SKM-1 (cell line): ENCODE measurements around the gene GBGT1.

Experiments
- DNase-seq: peaks from one replicate; lab custom pipeline; 2025; ENCODE audit not compliant: unreplicated experiment; lab: John Stamatoyannopoulos, UW

The GBGT1 gene

GRCh38 chr9:133165452-133165730 lies 1.7 kb upstream of the GBGT1 start:
- DNase-seq: no peak

- DNase-seq: no peak
Measured at GRCh38 chr9:133164191-133164590, 477 bp upstream of the GBGT1 start.

- DNase-seq: no peak
Measured at GRCh38 chr9:133162861-133163503, 732 bp downstream of the GBGT1 start.

- no peak for DNase-seq
Measured at GRCh38 chr9:133161547-133161950, 2.2 kb downstream of the GBGT1 start.

- DNase-seq: peak; percentile 67
Measured at GRCh38 chr9:133160742-133161546, 2.8 kb downstream of the GBGT1 start.

- no peak for DNase-seq
Measured at GRCh38 chr9:133158695-133159094, 5.0 kb downstream of the GBGT1 start.

- DNase-seq: no peak
Measured at GRCh38 chr9:133155156-133155555, 8.6 kb downstream of the GBGT1 start.

GRCh38 chr9:133154097-133154989 lies 9.4 kb downstream of the GBGT1 start:
- DNase-seq: no peak

GRCh38 chr9:133153227-133154096 lies 10.3 kb downstream of the GBGT1 start:
- no peak for DNase-seq

GRCh38 chr9:133151601-133152525 lies 11.9 kb downstream of the GBGT1 start:
- no peak for DNase-seq

- DNase-seq: no peak
Measured at GRCh38 chr9:133151041-133151440, 12.7 kb downstream of the GBGT1 start.

- DNase-seq: peak; percentile 75
Measured at GRCh38 chr9:133149130-133150015, 14.3 kb downstream of the GBGT1 start.

GRCh38 chr9:133148199-133149129 lies 15.2 kb downstream of the GBGT1 start:
- DNase-seq: no peak

- peak; percentile 37 for DNase-seq
Measured at GRCh38 chr9:133147412-133148198, 16.1 kb downstream of the GBGT1 start.

- DNase-seq: no peak
Measured at GRCh38 chr9:133146746-133147411, 16.8 kb downstream of the GBGT1 start.
